NCI-H748 (cell line): ENCODE measurements around the gene EIF3K.

Experiments used
- DNase-seq: peaks from one replicate; lab custom pipeline; 2025; ENCODE audit not compliant: unreplicated experiment; lab: John Stamatoyannopoulos, UW

EIF3K gene

DNA sequence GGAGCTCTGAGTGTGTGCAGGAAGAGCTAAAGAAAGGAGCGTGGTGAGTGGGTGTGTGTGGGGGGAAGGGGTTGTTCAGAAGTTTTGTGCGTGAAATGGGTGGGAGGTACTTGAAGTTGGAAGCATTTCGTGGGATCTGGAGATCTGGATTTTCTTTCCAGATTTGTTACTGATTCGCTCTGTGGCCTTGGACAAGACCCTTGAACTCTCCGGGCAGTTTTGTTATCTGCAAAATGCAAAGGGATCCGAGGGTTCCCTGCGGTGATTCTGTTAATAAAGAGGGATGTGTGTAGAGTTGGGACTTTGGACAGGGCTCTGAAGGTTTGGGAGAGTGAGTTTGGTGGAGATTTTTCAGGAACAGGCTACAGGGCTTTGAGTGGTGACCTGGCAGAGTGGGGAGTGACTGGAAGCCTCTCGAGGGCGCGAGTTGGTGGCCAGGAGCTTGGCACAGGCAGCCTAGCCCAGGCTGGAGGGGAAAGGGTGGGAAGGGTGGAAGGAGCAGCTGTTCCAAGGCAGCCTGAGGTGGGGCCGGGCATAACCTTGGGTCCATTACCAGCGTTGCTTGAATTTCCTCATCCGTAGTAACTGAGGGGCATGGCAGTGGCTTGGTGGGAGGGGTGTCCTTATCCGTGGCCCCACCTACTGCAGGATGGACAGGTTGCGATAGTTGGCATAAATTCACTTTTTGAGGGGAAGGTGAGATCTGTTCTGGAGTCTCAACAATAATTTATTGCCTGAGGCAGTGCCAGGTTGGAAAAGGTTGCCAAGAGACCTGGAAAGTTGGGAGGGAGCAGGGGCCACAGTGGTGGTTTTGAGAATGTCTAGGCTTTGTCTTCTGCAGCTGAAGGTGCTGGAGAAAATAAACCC, 30.6 kb downstream of the EIF3K start:
- DNase-seq, result no peak

DNA sequence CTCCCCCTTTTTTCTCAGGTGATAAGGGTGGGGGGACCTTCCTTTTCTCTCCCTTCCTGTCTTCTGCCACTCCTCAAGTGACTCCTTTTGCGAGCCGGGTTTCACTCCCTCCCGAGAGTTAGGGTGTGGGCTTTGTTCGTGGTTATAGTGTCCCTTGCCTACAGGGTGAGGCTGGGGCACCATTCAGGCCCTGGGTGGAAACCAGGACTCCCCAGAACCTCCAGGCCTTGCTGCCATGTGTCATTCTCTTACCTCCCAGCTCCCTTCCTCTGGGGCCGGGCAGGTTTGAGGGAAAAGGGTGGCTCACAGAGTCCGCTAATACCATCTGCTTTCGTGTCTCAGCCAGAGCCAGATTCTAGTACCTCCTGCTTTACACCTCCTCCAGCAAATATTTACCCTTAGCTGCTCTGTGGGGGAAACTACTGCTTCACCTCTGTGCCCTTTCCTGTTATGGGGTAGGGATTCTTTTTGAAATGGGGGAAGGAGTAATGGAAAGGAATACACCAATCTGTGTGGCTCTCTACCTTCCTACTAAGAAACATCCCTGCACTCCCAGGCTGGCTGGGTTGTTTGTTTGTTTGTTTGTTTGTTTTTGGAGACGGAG, 31.3 kb downstream of the EIF3K start:
- no peak for DNase-seq

DNA sequence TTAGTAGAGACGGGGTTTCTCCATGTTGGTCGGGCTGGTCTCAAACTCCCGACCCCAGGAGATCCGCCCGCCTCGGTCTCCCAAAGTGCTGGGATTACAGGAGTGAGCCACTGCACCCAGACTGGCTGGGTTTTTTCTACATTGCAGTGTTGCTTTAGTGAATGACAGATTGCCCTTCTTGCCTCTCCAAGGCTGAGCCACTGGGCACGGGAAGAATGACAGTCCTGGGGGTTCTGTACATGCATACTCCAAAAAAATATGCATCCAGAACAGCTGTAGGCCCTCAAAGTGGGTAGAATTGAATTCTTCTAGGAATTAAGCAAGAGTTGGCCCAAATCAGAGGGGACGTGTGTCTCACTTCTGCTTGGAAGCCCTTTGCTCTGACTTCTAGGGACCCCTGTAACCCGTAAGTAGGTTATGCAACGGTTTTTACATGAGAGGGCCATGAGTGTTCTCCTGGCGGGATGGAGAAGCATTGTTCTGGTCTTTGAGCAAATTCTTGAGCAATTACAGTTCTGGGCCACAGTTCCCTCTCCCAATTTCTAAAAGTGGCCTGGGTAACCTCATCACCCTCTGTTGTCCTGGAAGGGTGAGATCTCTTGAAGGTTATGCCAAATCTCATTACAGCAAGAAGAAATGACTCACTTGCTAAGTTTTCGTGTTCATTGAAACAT, 32.1 kb downstream of the EIF3K start:
- no peak for DNase-seq

DNA sequence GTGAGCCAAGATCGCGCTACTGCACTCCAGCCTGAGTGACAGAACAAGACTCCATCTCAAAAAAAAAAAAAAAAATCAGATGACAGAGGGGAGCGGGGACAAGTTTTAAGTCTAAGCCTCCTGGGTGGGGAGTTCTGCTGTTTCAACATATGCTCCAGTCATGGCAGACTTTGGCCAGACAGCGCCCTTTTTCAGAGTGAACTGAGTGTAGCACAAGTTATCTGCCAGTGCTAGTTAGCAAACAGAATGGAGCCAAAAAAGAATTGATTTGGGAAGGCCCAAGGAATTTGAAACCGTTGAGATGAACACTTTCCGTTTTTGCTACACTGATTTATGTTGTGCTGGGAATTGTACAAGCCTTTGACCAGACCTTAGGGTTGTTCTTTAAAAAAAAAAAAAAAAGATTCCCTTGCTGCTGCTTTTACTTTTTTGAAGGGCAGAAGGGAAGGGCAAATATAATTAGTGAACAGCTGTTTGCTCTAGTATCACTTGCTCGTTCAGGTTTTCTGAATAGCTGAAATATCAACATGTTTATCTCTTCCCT, 34.1 kb downstream of the EIF3K start:
- peak; percentile 47 for DNase-seq

DNA sequence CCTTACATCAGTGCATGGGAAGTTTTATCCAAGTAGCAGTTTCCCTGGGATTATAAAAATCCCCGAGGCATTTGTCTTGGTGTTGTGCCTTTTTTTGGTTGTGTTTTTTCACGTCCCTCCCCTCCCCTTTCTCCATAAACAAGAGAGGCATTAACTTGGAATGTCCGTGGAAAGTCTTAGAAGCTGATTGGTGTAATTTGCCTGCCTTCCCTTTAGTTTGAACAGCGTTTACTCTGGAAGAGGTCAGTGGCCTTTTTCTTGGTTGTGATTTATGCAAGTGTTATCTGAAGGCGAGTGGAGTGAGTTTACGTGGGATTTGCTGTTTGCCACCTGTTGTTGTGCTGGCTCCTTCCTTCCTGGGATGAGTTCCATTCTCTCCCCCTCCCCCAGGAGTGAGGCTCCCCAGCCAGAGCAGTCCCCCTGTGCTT, 35.7 kb downstream of the EIF3K start:
- DNase-seq, result no peak

DNA sequence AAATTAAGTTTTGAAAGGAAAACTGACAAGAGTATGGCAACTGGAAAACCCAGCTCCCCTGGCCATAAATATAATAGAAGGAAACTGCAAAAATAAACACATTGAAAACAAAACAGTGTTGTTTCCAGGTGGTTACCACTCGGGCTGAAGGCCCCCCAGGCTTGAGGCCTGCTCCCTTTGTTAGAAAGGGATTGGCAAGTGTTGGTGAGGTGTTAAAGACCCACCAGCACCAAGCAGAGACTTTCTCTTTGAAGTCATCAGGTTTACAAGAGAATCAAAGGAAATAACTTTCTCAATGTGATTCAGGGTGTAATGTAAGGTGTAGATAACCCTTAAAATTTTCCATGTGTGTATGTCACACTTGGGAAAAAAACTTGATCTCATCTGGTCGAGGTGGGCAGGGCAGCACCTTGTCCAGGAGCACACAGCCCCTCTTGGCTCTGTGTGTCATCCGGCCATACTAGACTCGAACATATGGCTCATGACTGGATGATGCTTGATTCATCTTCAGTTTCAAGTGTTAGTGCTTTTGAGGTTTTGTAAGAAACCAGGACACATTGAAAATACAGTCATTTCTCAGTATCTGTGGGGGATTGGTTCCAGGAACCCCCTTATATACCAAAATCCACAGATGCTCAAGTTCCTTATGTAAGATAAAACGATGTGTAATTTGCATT, 36.3 kb downstream of the EIF3K start:
- no peak for DNase-seq

DNA sequence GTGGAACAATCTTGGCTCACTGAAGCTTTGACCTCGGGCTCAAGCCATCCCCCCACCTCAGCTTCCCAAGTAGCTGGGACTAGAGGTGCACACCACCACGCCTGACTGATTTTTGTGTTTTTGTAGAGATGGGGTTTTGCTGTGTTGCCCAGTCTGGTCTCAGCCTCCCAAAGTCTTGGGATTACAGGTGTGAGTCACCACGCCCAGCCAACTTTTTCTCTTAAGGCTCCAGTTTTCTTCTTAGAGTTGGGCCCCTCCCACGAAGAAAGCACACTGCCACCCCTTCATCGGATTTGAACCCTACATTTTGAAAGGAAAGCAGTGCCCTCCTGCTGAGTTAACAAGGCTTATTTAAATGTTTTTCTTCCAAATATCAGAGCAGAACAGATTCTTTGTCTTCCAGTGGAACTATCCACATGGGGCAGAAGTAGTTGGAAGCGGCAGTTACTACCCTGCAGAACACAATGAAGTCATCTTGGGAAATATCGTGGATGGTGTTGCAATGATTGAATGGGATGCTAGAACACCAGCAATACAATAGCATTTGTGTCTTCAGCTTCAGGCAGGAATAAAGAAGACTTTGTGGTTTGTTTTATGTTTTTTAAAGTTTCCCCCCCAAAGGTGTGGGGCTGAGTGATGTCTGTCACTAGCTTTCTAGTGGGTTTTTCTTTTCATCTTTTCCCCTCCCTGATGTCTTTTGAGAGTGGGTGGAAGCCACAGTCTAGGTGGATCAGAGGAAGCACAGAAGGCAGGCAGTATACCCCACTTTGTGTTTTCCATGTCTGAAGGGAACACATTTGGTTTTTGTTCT, 37.4 kb downstream of the EIF3K start:
- no peak for DNase-seq

DNA sequence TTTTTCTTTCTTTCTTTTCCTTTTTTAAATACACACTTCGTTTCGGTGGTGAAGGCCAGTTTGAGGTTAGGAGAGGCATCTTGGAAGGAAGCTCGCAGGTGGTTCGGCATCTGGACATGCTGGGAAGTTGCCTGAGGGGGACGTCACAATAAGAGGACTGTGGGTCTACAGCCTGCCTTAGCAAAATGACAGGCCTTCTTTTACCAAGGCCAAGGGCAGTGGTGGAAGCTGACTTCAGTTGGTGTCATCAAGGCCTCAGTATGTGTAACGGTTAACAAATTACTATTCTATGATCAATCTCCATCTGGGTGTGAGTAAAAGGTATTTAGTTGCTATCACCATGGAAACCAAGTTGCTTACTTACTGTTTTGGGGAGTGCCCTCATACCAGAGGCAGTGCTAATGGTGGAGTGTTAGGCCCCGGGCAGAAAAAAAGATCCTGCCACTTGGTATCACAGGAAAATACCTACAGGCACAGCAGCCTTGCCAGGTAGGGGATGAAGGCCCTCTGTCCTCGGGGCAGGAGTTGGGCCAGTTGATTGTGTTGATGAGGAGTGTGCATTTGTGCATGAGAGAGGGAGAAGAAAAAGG, 38.7 kb downstream of the EIF3K start:
- no peak for DNase-seq

DNA sequence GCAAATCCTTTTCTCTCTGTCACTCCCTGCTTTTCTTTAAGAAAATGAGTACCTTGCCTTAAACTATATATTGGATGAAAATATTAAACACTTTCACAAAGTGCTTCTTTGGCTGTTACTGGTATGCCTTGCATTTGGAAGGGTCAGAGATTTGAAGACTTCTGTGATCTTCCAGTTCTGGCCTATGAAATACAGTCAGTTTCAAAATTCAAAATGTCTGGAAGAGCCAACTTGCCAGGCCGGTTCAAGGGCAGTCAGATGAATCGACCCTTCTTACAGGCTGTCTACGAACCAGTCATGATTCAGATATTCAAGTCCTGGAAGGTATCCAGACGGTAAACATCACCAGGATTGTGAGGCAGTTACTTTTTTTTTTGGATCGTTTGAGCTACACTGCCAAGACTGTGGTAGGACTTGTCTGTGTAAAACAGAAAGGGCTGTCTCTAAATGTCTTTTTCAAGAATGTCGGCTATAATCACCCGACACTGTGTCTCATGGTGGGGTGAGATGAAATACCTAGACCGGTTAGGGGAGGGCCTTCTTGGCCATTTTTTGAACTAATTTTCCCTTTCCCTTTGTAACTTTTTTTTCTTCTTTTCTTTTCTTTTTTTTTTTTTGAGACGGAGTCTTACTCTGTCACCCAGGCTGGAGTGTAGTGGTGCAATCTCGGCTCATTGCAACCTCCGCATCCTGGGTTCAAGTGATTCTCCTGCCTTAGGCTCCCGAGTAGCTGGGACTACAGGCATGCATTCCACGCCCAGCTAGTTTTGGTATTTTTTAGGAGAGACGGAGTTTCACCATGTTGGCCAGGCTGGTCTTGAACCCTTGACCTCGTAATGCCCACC, 39.7 kb downstream of the EIF3K start:
- no peak for DNase-seq

DNA sequence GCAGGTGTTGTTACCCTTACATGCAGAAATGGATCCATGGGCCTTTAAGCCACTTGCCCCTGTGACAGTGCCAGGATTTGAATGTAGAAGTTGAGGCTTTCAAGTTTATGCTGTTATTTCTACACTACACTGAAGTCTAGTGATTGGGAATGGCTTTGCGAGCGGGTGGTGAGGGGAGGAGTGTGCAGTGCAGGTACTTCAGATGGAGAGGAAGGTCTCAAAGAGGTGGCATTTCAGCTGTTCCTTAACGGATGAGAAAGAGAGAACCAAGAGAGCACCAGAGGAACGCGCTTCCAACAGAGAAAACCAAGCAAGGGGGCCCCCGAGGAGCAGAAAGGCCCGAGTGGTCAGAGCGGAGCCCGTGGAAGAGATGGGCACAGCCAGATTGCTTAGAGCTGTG, 41.7 kb downstream of the EIF3K start:
- no peak for DNase-seq

DNA sequence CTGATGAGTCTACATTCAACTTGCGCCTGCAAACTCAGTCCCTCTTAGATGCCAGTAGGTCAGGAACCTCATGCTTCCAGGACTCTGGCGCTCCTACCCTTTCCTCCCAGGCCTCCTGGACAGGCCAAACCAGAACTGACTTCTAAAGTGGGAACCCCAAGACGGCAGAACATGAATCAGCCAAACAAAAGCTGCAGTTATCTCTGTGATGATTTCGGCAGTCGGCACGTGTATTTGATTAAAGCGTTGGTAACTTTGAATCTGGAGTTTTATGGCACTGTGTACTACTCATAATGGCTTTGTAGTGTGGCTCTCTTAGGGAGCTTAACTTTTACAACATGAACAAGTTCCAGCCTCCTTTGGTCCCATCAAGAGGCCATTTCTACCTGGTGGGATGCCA, 42.1 kb downstream of the EIF3K start:
- DNase-seq, result no peak

DNA sequence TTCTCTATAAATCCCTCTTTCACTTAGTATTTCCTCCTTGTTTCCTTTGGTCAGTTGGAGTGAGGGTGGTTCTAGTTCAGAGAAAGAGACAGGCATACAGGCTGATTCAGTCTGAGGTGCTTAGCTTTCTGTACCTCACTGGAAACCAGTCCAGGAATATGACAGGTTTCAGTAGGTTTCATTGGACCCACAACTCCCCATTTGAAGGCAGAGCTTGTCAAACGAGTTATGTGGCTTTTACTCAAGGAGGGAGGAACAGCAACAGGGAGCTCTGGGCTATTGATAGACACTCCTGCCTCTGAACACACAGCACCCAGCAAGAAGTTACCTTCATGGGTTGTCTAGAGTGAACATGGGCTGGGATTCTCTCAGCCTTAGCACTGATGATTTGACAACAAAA, 43.0 kb downstream of the EIF3K start:
- DNase-seq, result peak; percentile 53

DNA sequence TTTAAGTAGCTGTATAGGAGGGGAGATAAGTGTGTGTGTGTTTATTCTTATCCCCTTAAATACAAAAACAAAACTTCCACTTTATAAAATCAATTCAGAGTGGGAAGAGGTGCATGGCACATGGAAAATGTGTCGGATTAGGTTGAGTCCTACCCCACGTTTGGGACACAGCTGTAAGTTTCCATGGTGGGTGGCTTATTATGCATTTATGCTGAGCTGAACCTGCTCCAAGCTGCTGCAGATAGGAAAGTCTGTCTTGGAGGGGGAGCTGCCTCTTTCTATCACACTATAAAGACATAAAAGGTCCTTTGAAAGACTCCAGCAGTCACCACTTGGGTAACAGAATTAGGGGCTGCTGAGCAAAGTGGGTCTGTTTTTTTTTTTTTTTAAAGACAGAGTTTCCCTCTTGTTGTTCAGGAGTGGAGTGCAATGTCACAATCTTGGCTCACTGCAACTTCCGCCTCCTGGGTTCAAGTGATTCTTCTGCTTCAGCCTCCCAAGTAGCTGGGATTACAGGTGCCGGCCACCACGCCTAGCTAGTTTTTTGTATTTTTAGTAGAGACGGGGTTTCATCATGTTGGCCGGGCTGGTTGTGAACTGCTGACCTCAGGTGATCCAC, 43.7 kb downstream of the EIF3K start:
- DNase-seq, result no peak

DNA sequence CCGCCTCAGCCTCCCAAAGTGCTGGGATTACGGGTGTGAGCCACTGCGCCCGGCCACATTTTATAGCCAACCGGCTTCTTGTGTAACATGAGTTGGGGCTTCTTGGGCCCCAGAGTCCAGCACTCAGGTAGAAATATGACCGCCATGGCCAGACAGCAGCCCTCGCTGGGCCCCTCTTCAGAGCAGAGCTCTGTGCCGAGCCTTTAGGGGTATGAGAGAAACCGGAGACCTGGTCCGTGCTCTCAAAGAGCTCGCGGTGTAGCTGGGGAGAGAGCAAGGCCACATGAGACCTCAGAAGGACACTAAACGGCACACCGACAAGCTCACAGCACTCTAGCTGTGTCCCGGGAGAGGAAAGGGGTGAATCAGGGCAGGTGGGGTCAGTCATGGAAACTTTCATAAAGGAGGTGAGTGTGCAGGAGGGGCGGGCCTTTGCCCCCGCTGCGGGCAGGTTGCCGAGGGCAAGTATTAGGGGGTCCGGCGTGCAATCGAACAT, 44.2 kb downstream of the EIF3K start:
- no peak for DNase-seq

DNA sequence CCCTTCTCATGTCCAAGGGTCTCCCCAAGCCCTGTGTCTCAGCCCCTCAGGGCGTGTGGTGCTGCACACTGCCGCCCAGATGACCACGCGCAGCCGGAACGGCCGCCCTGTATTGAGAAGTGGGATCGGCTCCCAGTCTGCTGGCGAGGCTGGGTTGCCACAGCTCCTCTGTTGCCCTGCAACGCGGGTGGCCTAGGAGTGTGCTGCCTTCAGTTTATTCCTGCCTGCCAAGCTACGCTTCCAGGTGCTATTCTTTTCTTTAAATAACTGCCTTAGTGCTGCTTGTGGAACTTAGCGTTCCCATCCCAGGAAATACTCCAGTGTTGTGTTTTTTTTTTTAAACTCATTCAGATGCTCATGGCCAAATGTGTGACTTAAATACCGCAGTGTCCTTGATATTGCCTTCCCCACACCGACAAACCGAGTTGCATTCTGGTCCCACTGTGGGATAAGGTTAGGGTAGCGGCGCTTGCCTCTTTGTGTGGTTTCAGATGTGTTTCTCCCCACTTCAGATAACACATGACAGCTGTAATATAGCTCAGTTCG, 45.0 kb downstream of the EIF3K start:
- no peak for DNase-seq

DNA sequence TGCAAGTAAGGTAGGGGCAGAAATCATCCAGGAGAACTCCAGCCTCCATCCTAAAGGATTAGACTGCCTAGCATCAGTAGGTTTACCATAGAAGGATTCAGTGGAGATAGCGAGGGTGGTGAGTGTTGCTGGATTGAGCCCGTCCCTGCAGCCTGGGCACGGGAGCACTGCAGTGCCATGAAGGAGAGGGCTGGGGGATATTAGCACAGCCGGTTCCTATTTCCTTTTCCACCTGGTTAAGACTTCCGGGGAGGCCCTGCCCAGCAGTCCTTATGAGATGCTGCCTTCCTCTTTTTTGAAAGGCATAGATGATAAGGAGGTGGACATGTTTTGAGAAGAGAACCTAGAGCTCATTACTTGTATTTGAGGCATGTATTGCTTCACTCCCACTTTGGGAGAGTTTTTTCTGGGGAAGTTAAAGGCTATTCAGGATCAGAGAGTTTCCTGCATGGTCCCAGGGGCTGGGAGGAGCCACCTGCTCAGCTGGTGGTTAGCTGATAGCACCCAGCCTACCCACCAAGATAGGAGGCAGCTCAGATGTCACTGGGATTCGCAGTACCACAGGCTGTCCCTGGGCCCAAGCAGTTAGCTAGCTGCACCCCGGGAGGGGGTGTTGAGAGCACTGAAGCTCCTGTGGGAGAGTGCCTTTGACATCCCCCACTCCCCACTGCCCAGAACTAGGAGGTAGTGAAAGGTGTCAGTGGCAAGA, 45.7 kb downstream of the EIF3K start:
- no peak for DNase-seq

DNA sequence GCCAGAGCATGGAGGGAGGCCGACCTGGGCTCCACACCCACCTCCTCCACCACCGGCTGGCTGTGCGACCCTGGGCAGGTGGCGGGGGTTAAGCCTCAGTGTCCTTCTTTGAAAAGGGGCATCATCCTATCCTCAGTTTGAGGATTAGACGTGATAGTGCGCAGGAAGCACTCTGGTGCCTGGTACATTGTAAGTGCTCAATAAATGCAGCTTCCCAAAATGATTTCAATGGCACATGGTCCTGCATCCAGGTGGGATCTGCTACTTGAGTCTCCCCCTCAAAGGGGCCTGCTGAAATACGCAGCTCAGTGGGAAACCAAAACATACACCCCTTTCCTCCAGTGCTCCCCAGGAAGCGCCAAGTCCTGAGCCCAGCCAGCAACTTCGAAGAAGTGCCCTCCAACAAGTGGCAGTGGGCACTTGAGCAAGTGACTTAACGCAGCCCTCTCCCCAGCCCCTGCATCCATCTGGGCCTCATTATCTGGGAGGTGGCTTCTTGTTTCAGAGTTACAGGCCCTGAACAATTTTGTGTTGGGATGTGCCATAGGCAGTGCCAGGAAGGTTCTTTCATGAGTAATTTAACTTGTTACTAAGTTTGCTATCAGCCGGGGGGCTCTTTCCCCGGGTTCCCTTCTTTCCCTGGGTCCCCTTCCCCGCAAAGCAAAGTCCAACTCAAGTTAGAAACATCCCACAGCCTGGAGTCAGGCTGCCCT, 46.4 kb downstream of the EIF3K start:
- DNase-seq, result no peak
